GM23338 (cell line): ENCODE measurements around the gene FILIP1. TPM values are rescaled to one million over a fixed set of nuclear protein-coding genes. Genes with fewer than 3 reads are reported as not detected.

Experiments
- ATAC-seq: fragments of 200-7000 bp; cut with Tn5 transposase; 3 replicates; pipeline ENCODE4 v1.9.1; 2020
- DNase-seq: peaks from one replicate; pipeline ENCODE4 v3.0.0-alpha.2; 2015; ENCODE audit warnings: low spot score
- H2AFZ ChIP-seq: fragments of 200-600 bp; sonication (generic); 2 replicates; pipeline ENCODE4 v1.8.0; 2016; ENCODE audit warnings: antibody characterized with exemption, mild to moderate bottlenecking, moderate library complexity
- H3F3A ChIP-seq: fragments of 200-600 bp; sonication (generic); replicated peaks from 2 replicates; pipeline ENCODE4 v1.8.0; 2017; ENCODE audit warnings: antibody characterized with exemption, mixed run types, low read depth
- H3K27ac ChIP-seq: fragments of 200-600 bp; sonication (generic); 2 replicates; pipeline ENCODE4 v1.6.1; 2016; ENCODE audit warnings: low read depth
- H3K27me3 ChIP-seq: fragments of 200-600 bp; sonication (generic); 2 replicates; pipeline ENCODE4 v1.8.0; 2016; ENCODE audit warnings: mild to moderate bottlenecking, mixed run types, moderate library complexity; ENCODE audit not compliant: insufficient read depth
- H3K36me3 ChIP-seq: fragments of 200-600 bp; sonication (generic); 2 replicates; pipeline ENCODE4 v1.8.0; 2016; ENCODE audit warnings: mild to moderate bottlenecking; ENCODE audit not compliant: insufficient read depth
- H3K4me1 ChIP-seq: fragments of 200-600 bp; sonication (generic); 2 replicates; pipeline ENCODE4 v1.8.0; 2016; ENCODE audit warnings: mild to moderate bottlenecking, moderate library complexity; ENCODE audit not compliant: insufficient read depth
- H3K4me2 ChIP-seq: fragments of 200-600 bp; sonication (generic); 2 replicates; pipeline ENCODE4 v1.7.1; 2017; ENCODE audit warnings: mixed run types
- H3K4me3 ChIP-seq: fragments of 200-600 bp; sonication (generic); 2 replicates; pipeline ENCODE4 v1.6.1; 2016; ENCODE audit warnings: mixed run types
- H3K79me2 ChIP-seq: fragments of 200-600 bp; sonication (generic); replicated peaks from 2 replicates; pipeline ENCODE4 v1.8.0; 2017; ENCODE audit warnings: mild to moderate bottlenecking; ENCODE audit not compliant: insufficient read depth
- H3K9me2 ChIP-seq: fragments of 200-600 bp; sonication (generic); 2 replicates; pipeline ENCODE4 v1.8.0; 2017; ENCODE audit not compliant: insufficient read depth
- H4K20me1 ChIP-seq: fragments of 200-600 bp; sonication (generic); replicated peaks from 2 replicates; pipeline ENCODE4 v1.8.0; 2017; ENCODE audit warnings: mild to moderate bottlenecking; ENCODE audit not compliant: insufficient read depth
- H3K27ac Mint-ChIP-seq: 2 replicates; pipeline ENCODE4 v1.8.0; 2020; ENCODE audit warnings: inconsistent platforms, mild to moderate bottlenecking, moderate library complexity, mixed read lengths
- H3K27me3 Mint-ChIP-seq: 3 replicates; pipeline ENCODE4 v1.8.0; 2022; ENCODE audit warnings: low read depth, mild to moderate bottlenecking, moderate library complexity, mixed read lengths, inconsistent platforms; ENCODE audit not compliant: insufficient read depth, poor library complexity
- H3K36me3 Mint-ChIP-seq: 3 replicates; pipeline ENCODE4 v1.8.0; 2021; ENCODE audit warnings: low read depth, mild to moderate bottlenecking, inconsistent platforms, moderate library complexity, mixed read lengths
- H3K4me1 Mint-ChIP-seq: 3 replicates; pipeline ENCODE4 v1.8.0; 2020; ENCODE audit warnings: mild to moderate bottlenecking, inconsistent platforms, mixed read lengths
- H3K4me3 Mint-ChIP-seq: 3 replicates; pipeline ENCODE4 v1.8.0; 2021; ENCODE audit warnings: moderate library complexity, mild to moderate bottlenecking, inconsistent platforms, mixed read lengths
- H3K9me3 Mint-ChIP-seq: 3 replicates; pipeline ENCODE4 v1.8.0; 2020; ENCODE audit warnings: moderate library complexity, mild to moderate bottlenecking, inconsistent platforms, mixed read lengths
- CREB1 ChIP-seq: fragments of 250-450 bp; sonication (Bioruptor Pico); IDR thresholded peaks from 2 replicates; pipeline ENCODE4 v1.5.0; 2020; ENCODE audit warnings: low read depth, mild to moderate bottlenecking, moderate library complexity
- CTCF ChIP-seq, 2 experiments: fragments of 200-600 bp in 1 of 2; sonication (generic) in 1 of 2; conservative IDR thresholded peaks; 2 replicates each; pipeline versions ENCODE4 v1.5.1 to v1.6.1; 2016 to 2017; ENCODE audit warnings: antibody characterized with exemption in 2 of 2, low read depth in 2 of 2, mild to moderate bottlenecking in 2 of 2, moderate library complexity in 1 of 2
- ETS1 ChIP-seq: IDR thresholded peaks from 2 replicates; pipeline ENCODE4 v1.6.1; 2016; ENCODE audit warnings: antibody characterized with exemption
- EZH2 ChIP-seq: fragments of 200-600 bp; sonication (generic); IDR thresholded peaks from one replicate; pipeline ENCODE4 v1.8.0; 2017; ENCODE audit warnings: antibody characterized with exemption, mild to moderate bottlenecking, low read depth; ENCODE audit not compliant: unreplicated experiment
- EZH2phosphoT487 ChIP-seq: fragments of 200-600 bp; sonication (generic); IDR thresholded peaks from one replicate; pipeline ENCODE4 v1.8.1; 2018; ENCODE audit warnings: antibody characterized with exemption; ENCODE audit not compliant: unreplicated experiment
- JUNB ChIP-seq: IDR thresholded peaks from one replicate; pipeline ENCODE4 v1.6.1; 2016; ENCODE audit warnings: antibody characterized with exemption; ENCODE audit not compliant: unreplicated experiment
- NANOG ChIP-seq: IDR thresholded peaks from 2 replicates; pipeline ENCODE4 v1.6.1; 2016; ENCODE audit warnings: antibody characterized with exemption, borderline replicate concordance
- STAT1 ChIP-seq: IDR thresholded peaks from one replicate; pipeline ENCODE4 v1.6.1; 2016; ENCODE audit warnings: antibody characterized with exemption; ENCODE audit not compliant: unreplicated experiment
- ZNF114 ChIP-seq: fragments of 250-450 bp; sonication (Bioruptor Pico); IDR thresholded peaks from 2 replicates; pipeline ENCODE4 v1.5.0; 2020; ENCODE audit warnings: mild to moderate bottlenecking, moderate library complexity
- ZNF331 ChIP-seq: fragments of 250-450 bp; sonication (Bioruptor Pico); IDR thresholded peaks from 2 replicates; pipeline ENCODE4 v1.5.0; 2020; ENCODE audit warnings: low read depth, mild to moderate bottlenecking, moderate library complexity
- polyA plus RNA-seq: library from polyadenylated mRNA; unstranded; fragments of >200 nt; fragmentation: Nextera tagmentation; extraction: Ambion mirVana; gene quantifications from 2 replicates; pipeline ENCODE4 v1.2.1, GENCODE V29; 2016
- total RNA-seq: library from RNA; depleted of rRNA; stranded (reverse); fragments of >200 nt; shearing (Covaris generic); gene quantifications from 2 replicates; pipeline ENCODE4 v1.2.3, GENCODE V29; 2014
- TF ChIP-seq, protein P1 (sequence below): IDR thresholded peaks from one replicate; pipeline ENCODE4 v1.6.1; 2018; ENCODE audit warnings: antibody characterized with exemption; ENCODE audit not compliant: unreplicated experiment

The FILIP1 gene
- total and polyA plus RNA-seq, 2 experiments from 2014 or later: 3.7 to 6.4 TPM

GRCh38 chr6:75409286-75409685, 84.3 kb downstream of the FILIP1 start (continued):
- TF ChIP-seq CTCF (conservative IDR thresholded peaks at IDR 0.05; ENCODE audit: low read depth in 2 of 2) (no peak), ZNF331 (CRISPR knock-in tag) (no peak), EZH2 (no peak), ZNF114 (no peak), ETS1 (no peak), EZH2phosphoT487 (no peak)
- TF ChIP-seq, protein P1, sequence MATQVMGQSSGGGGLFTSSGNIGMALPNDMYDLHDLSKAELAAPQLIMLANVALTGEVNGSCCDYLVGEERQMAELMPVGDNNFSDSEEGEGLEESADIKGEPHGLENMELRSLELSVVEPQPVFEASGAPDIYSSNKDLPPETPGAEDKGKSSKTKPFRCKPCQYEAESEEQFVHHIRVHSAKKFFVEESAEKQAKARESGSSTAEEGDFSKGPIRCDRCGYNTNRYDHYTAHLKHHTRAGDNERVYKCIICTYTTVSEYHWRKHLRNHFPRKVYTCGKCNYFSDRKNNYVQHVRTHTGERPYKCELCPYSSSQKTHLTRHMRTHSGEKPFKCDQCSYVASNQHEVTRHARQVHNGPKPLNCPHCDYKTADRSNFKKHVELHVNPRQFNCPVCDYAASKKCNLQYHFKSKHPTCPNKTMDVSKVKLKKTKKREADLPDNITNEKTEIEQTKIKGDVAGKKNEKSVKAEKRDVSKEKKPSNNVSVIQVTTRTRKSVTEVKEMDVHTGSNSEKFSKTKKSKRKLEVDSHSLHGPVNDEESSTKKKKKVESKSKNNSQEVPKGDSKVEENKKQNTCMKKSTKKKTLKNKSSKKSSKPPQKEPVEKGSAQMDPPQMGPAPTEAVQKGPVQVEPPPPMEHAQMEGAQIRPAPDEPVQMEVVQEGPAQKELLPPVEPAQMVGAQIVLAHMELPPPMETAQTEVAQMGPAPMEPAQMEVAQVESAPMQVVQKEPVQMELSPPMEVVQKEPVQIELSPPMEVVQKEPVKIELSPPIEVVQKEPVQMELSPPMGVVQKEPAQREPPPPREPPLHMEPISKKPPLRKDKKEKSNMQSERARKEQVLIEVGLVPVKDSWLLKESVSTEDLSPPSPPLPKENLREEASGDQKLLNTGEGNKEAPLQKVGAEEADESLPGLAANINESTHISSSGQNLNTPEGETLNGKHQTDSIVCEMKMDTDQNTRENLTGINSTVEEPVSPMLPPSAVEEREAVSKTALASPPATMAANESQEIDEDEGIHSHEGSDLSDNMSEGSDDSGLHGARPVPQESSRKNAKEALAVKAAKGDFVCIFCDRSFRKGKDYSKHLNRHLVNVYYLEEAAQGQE: no peak

- Histone ChIP-seq H3K4me2 (no peak overlapping the region), H3K4me3 (no peak overlapping the region), H3K9me2 (no peaks in the 10 kb centered on the region; the same call in 1 of the 2 replicates), H3K27ac (no peak overlapping the region), H4K20me1 (no peaks in the 10 kb centered on the region), H3F3A (no peaks in the 10 kb centered on the region), H3K27me3 (no peaks in the 10 kb centered on the region), H3K36me3 (no peaks in the 10 kb centered on the region; the same call in 1 of the 2 replicates), H3K4me1 (no peaks in the 10 kb centered on the region), H3K79me2 (no peaks in the 10 kb centered on the region), H2AFZ (0 out of 2 replicates have a peak overlapping the region, but pooled peaks have one; percentile 34)
- no peaks in the 10 kb centered on the region for H3K36me3 Mint-ChIP-seq
- H3K27me3 Mint-ChIP-seq: peaks cover under 1% of the 10 kb centered on the region
- ATAC-seq (no peak), DNase-seq (no peak)
- no peak overlapping the region for H3K4me3 Mint-ChIP-seq
- no peaks in the 10 kb centered on the region for H3K9me3 Mint-ChIP-seq
- H3K4me1 Mint-ChIP-seq: peaks cover 3% of the 10 kb centered on the region; the same call in 1 of the 3 replicates
- H3K27ac Mint-ChIP-seq: no peak overlapping the region
- TF ChIP-seq ZNF331 (CRISPR knock-in tag) (no peak), ETS1 (no peak), EZH2 (no peak), EZH2phosphoT487 (no peak), JUNB (no peak), CREB1 (CRISPR knock-in tag) (no peak), NANOG (no peak), CTCF (conservative IDR thresholded peaks at IDR 0.05; ENCODE audit: low read depth in 2 of 2) (no peak), STAT1 (no peak), ZNF114 (no peak)
- TF ChIP-seq, protein P1: no peak
Measured at GRCh38 chr6:75403563-75404080, 90.0 kb downstream of the FILIP1 start.
